Gastrocnemius medialis (tissue), 4 donors: Measurements from ENCODE around the gene CIART. TPM values are rescaled to one million over a fixed set of nuclear protein-coding genes. Genes with fewer than 3 reads are reported as not detected.
A peak's percentile ranks its signal among the peaks of the same experiment; 100 is the strongest.

ENCODE experiments used
- ATAC-seq, 2 donors: fragments of 150-250 bp; one replicate each; pipeline ENCODE4 v1.9.1; 2016
- DNase-seq, 2 donors: peaks; one replicate each; pipeline ENCODE4 v3.0.0-alpha.2; 2019
- H3K27ac ChIP-seq, 4 donors: fragments of 200-600 bp; sonication (generic); 1 replicate in 1 of 4; 2 replicates in 3 of 4; pipeline ENCODE4 v1.5.1; 2016 to 2018; ENCODE audit warnings: mild to moderate bottlenecking in 2 of 4, moderate library complexity in 1 of 4
- H3K27me3 ChIP-seq, 3 donors: fragments of 200-600 bp; sonication (generic) in 2 of 3; 1 replicate in 1 of 3; 2 replicates in 2 of 3; pipeline versions ENCODE4 v1.5.1 to v1.6.0; 2016 to 2019; ENCODE audit warnings: mild to moderate bottlenecking in 1 of 3, moderate library complexity in 1 of 3
- H3K36me3 ChIP-seq, 2 donors: fragments of 200-600 bp; sonication (generic) in 1 of 2; one replicate each; pipeline ENCODE4 v1.5.1; 2017 to 2018
- H3K4me1 ChIP-seq, 2 donors: fragments of 200-600 bp; sonication (generic) in 1 of 2; one replicate each; pipeline ENCODE4 v1.5.1; 2016 to 2017; ENCODE audit warnings: mild to moderate bottlenecking in 2 of 2
- H3K4me3 ChIP-seq, 4 donors: fragments of 200-600 bp; sonication (generic) in 3 of 4; 1 replicate in 1 of 4; 2 replicates in 3 of 4; pipeline ENCODE4 v1.5.1; 2016 to 2019; ENCODE audit warnings: mild to moderate bottlenecking in 2 of 4
- H3K9me3 ChIP-seq, 3 donors: fragments of 200-600 bp; sonication (generic) in 2 of 3; 1 replicate in 1 of 3; 2 replicates in 2 of 3; pipeline ENCODE4 v1.5.1; 2016 to 2019
- CTCF ChIP-seq, 5 experiments: fragments of 450-650 bp in 3 of 5; fragments of 200-600 bp in 2 of 5; sonication (generic) in 2 of 5; IDR thresholded peaks in 4 of 5; conservative IDR thresholded peaks in 1 of 5; 1 replicate in 4 of 5; 2 replicates in 1 of 5; pipeline ENCODE4 v1.5.1; 2016 to 2019; ENCODE audit warnings: antibody characterized with exemption in 5 of 5, mild to moderate bottlenecking in 3 of 5, moderate library complexity in 3 of 5
- POLR2A ChIP-seq, 2 donors: fragments of 450-650 bp; IDR thresholded peaks; one replicate each; pipeline ENCODE4 v1.6.1; 2017; ENCODE audit warnings: antibody characterized with exemption in 2 of 2, mild to moderate bottlenecking in 2 of 2, moderate library complexity in 2 of 2
- in situ Hi-C, 4 donors: fragments of 200-750 bp; cut with MboI; loops; one replicate each; pipeline versions ENCODE4 v1.15.0 to v1.8.0; 2017; ENCODE audit warnings: low sequenced_read_pairs in 4 of 4
- intact Hi-C: fragments of 100-400 bp; cut with DNase I; formaldehyde crosslinking; loops from one replicate; pipeline ENCODE4 v1.15.1; 2023; ENCODE audit warnings: low total_unique reads
- total RNA-seq, 4 donors: library from RNA; depleted of rRNA; stranded (reverse); fragments of >200 nt; gene quantifications; one replicate each; pipeline versions ENCODE4 v1.1.0 to v1.2.3, GENCODE V29; 2016

The CIART gene
- total RNA-seq, 4 donors from 2014 or later, result 8.2 to 15.8 (median 11.7) TPM

- peak overlapping the region in 2 of 4 donors; percentile 28 to 36 for H3K4me3 ChIP-seq
- no peak for ATAC-seq
- TF ChIP-seq CTCF (IDR thresholded peaks at IDR 0.05 in 4 of 5, conservative IDR thresholded peaks at IDR 0.05 in 1 of 5) (no peak), POLR2A (IDR thresholded peaks at IDR 0.05) (no peak)
Observed at GRCh38 chr1:150273311-150273710, 9.0 kb upstream of the CIART start.

GRCh38 chr1:150280138-150280707 is 2.1 kb upstream of the CIART start:
- Histone ChIP-seq H3K9me3 (no peaks in the 10 kb centered on the region), H3K27ac (peak overlapping the region; percentile 93 to 97 (median 95)), H3K27me3 (no peaks in the 10 kb centered on the region), H3K4me3 (no peak overlapping the region), H3K4me1 (peaks cover 27 to 34% of the 10 kb centered on the region in 2 donors), H3K36me3 (peaks cover 0 to 4% of the 10 kb centered on the region in 2 donors)
- in situ Hi-C loops, result no loop called here
- TF ChIP-seq POLR2A (IDR thresholded peaks at IDR 0.05) (no peak), CTCF (IDR thresholded peaks at IDR 0.05 in 4 of 5, conservative IDR thresholded peaks at IDR 0.05 in 1 of 5) (no peak)
- intact Hi-C loops, result loop anchor here (5.0 kb wide), 1 partner anchor 282 kb away; no protein-coding TSS in a partner anchor
- ATAC-seq (no peak), DNase-seq (no peak)

More at GRCh38 chr1:150273311-150273710, 9.0 kb upstream of the CIART start:
- intact Hi-C loops (no loop called here), in situ Hi-C loops (no loop called here)
- Histone ChIP-seq H3K27ac (peak overlapping the region; percentile 35 to 75 (median 65)), H3K9me3 (no peaks in the 10 kb centered on the region), H3K27me3 (no peaks in the 10 kb centered on the region), H3K36me3 (no peaks in the 10 kb centered on the region), H3K4me1 (peaks cover 0 to 32% of the 10 kb centered on the region in 2 donors)
- no peak for DNase-seq

- peak; percentile 39 to 46 for ATAC-seq
- TF ChIP-seq CTCF (IDR thresholded peaks at IDR 0.05 in 4 of 5, conservative IDR thresholded peaks at IDR 0.05 in 1 of 5), result peak; percentile 79 to 85 (median 83)
- no peak for TF ChIP-seq POLR2A (IDR thresholded peaks at IDR 0.05)
- intact Hi-C loops, result loop anchor here (1.0 to 5.0 kb wide), 3 partner anchors 25 to 281 kb away; partner anchors contain the start of gene ANP32E
- peak overlapping the region; percentile 93 to 97 (median 95) for H3K27ac ChIP-seq
- peaks cover 27 to 34% of the 10 kb centered on the region in 2 donors for H3K4me1 ChIP-seq
- peak overlapping the region; percentile 59 to 80 (median 72) for H3K4me3 ChIP-seq
- H3K27me3 ChIP-seq, result no peaks in the 10 kb centered on the region
- DNase-seq, result peak; percentile 64 to 74
- H3K36me3 ChIP-seq, result peaks cover 0 to 7% of the 10 kb centered on the region in 2 donors
- no peaks in the 10 kb centered on the region for H3K9me3 ChIP-seq
- in situ Hi-C loops, result no loop called here
Observed at GRCh38 chr1:150281221-150281757, 1.1 kb upstream of the CIART start.

- in situ Hi-C loops (no loop called here), intact Hi-C loops (loop anchor here (1.0 to 5.0 kb wide), 4 partner anchors 14 to 280 kb away; partner anchors contain the start of gene PRPF3)
- Histone ChIP-seq H3K27me3 (no peaks in the 10 kb centered on the region), H3K4me3 (peak overlapping the region; percentile 59 to 80 (median 72)), H3K27ac (peak overlapping the region; percentile 93 to 97 (median 95)), H3K36me3 (peaks cover 0 to 18% of the 10 kb centered on the region in 2 donors), H3K9me3 (no peaks in the 10 kb centered on the region), H3K4me1 (peaks cover 27 to 34% of the 10 kb centered on the region in 2 donors)
- TF ChIP-seq CTCF (IDR thresholded peaks at IDR 0.05 in 4 of 5, conservative IDR thresholded peaks at IDR 0.05 in 1 of 5) (no peak), POLR2A (IDR thresholded peaks at IDR 0.05) (peak; percentile 67 to 77)
- ATAC-seq (peak; percentile 56 to 59), DNase-seq (peak; percentile 64 to 83)
Observed at GRCh38 chr1:150282558-150282958, 204 bp downstream of the CIART start.
